SK-N-SH (cell line): ENCODE data around the gene SND1. TPM values are rescaled to one million over a fixed set of nuclear protein-coding genes. Genes with fewer than 3 reads are reported as not detected.

Source experiments
- CTCF ChIA-PET: fragments of 300-600, 350-600 bp; formaldehyde crosslinking; extraction: SDS; loops from one replicate; lab custom pipeline; 2021; lab: Yijun Ruan, JAX
- POLR2A ChIA-PET: fragments of 350-600 bp; sonication (Branson Sonifier 250); formaldehyde crosslinking; extraction: SDS; loops from one replicate; lab custom pipeline; 2020; ENCODE audit warnings: antibody characterized with exemption, inconsistent platforms; lab: Yijun Ruan, JAX
- DNase-seq: peaks from one replicate; pipeline ENCODE4 v3.0.0; 2012
- H2AFZ ChIP-seq: fragments of 200-600 bp; sonication (generic); 2 replicates; pipeline ENCODE4 v1.8.1; 2016; ENCODE audit warnings: antibody characterized with exemption, mild to moderate bottlenecking, low read depth
- H3F3A ChIP-seq: fragments of 200-600 bp; sonication (generic); replicated peaks from 2 replicates; pipeline ENCODE3; 2016; ENCODE audit warnings: antibody characterized with exemption, mild to moderate bottlenecking; ENCODE audit not compliant: insufficient read depth
- H3K27ac ChIP-seq, 2 experiments: fragments of 200-500 bp in 1 of 2; fragments of 200-600 bp in 1 of 2; sonication (Bioruptor generic) in 1 of 2; sonication (generic), shearing (Covaris generic) in 1 of 2; 2 replicates each; pipeline versions ENCODE4 v1.5.1 to v1.6.1; 2014 to 2016; ENCODE audit warnings: low read depth in 2 of 2, inconsistent platforms in 1 of 2, low read length in 1 of 2, mild to moderate bottlenecking in 1 of 2, mixed read lengths in 1 of 2
- H3K27me3 ChIP-seq: fragments of 200-600 bp; sonication (generic), shearing (Covaris generic); 2 replicates; pipeline ENCODE4 v1.6.1; 2016; ENCODE audit warnings: mixed run types; ENCODE audit not compliant: insufficient read depth
- H3K36me3 ChIP-seq, 2 experiments: fragments of 200-500 bp in 1 of 2; fragments of 200-600 bp in 1 of 2; sonication (Bioruptor generic) in 1 of 2; sonication (generic) in 1 of 2; replicated peaks in 1 of 2; 2 replicates each; pipeline versions ENCODE3 to v1.5.1; 2014 to 2016; ENCODE audit warnings: low read length in 1 of 2, mild to moderate bottlenecking in 1 of 2; ENCODE audit not compliant: insufficient read depth in 2 of 2, control insufficient read depth in 1 of 2
- H3K4me1 ChIP-seq, 2 experiments: fragments of 200-500 bp in 1 of 2; fragments of 200-600 bp in 1 of 2; sonication (Bioruptor generic) in 1 of 2; sonication (generic), shearing (Covaris generic) in 1 of 2; 2 replicates each; pipeline versions ENCODE4 v1.5.1 to v1.6.1; 2014 to 2016; ENCODE audit warnings: low read depth in 1 of 2, low read length in 1 of 2, mixed run types in 1 of 2; ENCODE audit not compliant: insufficient read depth in 2 of 2, control insufficient read depth in 1 of 2
- H3K4me2 ChIP-seq: fragments of 200-600 bp; sonication (generic), shearing (Covaris generic); 2 replicates; pipeline ENCODE4 v1.6.1; 2017; ENCODE audit warnings: mixed run types
- H3K4me3 ChIP-seq, 2 experiments: fragments of 200-500 bp in 1 of 2; fragments of 200-600 bp in 1 of 2; sonication (Bioruptor generic) in 1 of 2; sonication (generic), shearing (Covaris generic) in 1 of 2; 2 replicates each; pipeline versions ENCODE4 v1.5.1 to v1.8.1; 2014 to 2016; ENCODE audit warnings: low read depth in 2 of 2, inconsistent platforms in 1 of 2, low read length in 1 of 2, mild to moderate bottlenecking in 1 of 2, mixed read lengths in 1 of 2, moderate library complexity in 1 of 2
- H3K79me2 ChIP-seq: fragments of 200-600 bp; sonication (generic); 2 replicates; pipeline ENCODE4 v1.8.1; 2017; ENCODE audit warnings: mild to moderate bottlenecking; ENCODE audit not compliant: insufficient read depth
- H3K9ac ChIP-seq: fragments of 200-600 bp; sonication (generic); 2 replicates; pipeline ENCODE4 v1.6.1; 2017; ENCODE audit warnings: mixed run types
- H3K9me2 ChIP-seq: fragments of 200-600 bp; sonication (generic); 2 replicates; pipeline ENCODE4 v1.6.1; 2017; ENCODE audit warnings: mixed run types
- H3K9me3 ChIP-seq: fragments of 200-600 bp; sonication (generic); 2 replicates; pipeline ENCODE4 v1.6.1; 2017; ENCODE audit warnings: mixed run types, mild to moderate bottlenecking, moderate library complexity
- H4K20me1 ChIP-seq: fragments of 200-600 bp; sonication (generic); 2 replicates; pipeline ENCODE4 v1.6.1; 2017; ENCODE audit warnings: mild to moderate bottlenecking, mixed run types; ENCODE audit not compliant: insufficient read depth
- CHD2 ChIP-seq: fragments of 150-350 bp; IDR thresholded peaks from 2 replicates; pipeline ENCODE4 v1.6.1; 2018; ENCODE audit warnings: low read length; ENCODE audit not compliant: partially characterized antibody
- EP300 ChIP-seq, 2 experiments: IDR thresholded peaks; 2 replicates each; pipeline versions ENCODE4 v1.4.0 to v1.6.1; 2012; ENCODE audit warnings: borderline replicate concordance in 1 of 2, low read depth in 1 of 2, low read length in 1 of 2
- EZH2phosphoT487 ChIP-seq: fragments of 200-600 bp; sonication (generic); IDR thresholded peaks from 2 replicates; pipeline ENCODE4 v1.6.1; 2017; ENCODE audit warnings: low read depth, mixed run types, mild to moderate bottlenecking, antibody characterized with exemption, moderate library complexity, borderline replicate concordance
- FOSL2 ChIP-seq: IDR thresholded peaks from 2 replicates; pipeline ENCODE4 v1.4.0; 2012; ENCODE audit warnings: low read depth, mild to moderate bottlenecking, moderate library complexity, borderline replicate concordance
- GATA2 ChIP-seq: sonication (generic); formaldehyde crosslinking; IDR thresholded peaks from 2 replicates; pipeline ENCODE4 v1.5.0; 2020; ENCODE audit warnings: mild to moderate bottlenecking, missing genetic modification reagents
- JUND ChIP-seq: IDR thresholded peaks from 2 replicates; pipeline ENCODE4 v1.4.0; 2012
- MXI1 ChIP-seq: IDR thresholded peaks from 2 replicates; pipeline ENCODE4 v1.6.1; 2012; ENCODE audit warnings: mild to moderate bottlenecking, low read depth, low read length, improper control_type of control experiment
- NRF1 ChIP-seq: IDR thresholded peaks from 2 replicates; pipeline ENCODE4 v1.6.1; 2012; ENCODE audit warnings: low read depth, mild to moderate bottlenecking, low read length
- POLR2AphosphoS5 ChIP-seq: IDR thresholded peaks from 2 replicates; pipeline ENCODE4 v1.6.1; 2012; ENCODE audit warnings: low read depth, low read length
- RAD21 ChIP-seq: IDR thresholded peaks from 2 replicates; pipeline ENCODE4 v1.6.1; 2012; ENCODE audit warnings: mild to moderate bottlenecking, low read length
- RCOR1 ChIP-seq: fragments of 150-350 bp; IDR thresholded peaks from 2 replicates; pipeline ENCODE4 v1.6.1; 2017; ENCODE audit warnings: antibody characterized with exemption, low read length
- TCF12 ChIP-seq: IDR thresholded peaks from 2 replicates; pipeline ENCODE4 v1.4.0; 2012
- TEAD4 ChIP-seq: IDR thresholded peaks from 2 replicates; pipeline ENCODE4 v1.4.0; 2012; ENCODE audit warnings: mild to moderate bottlenecking, borderline replicate concordance; ENCODE audit not compliant: insufficient read depth
- WGBS: methylation state at CpG from one replicate; pipeline ENCODE4 v1.1.6; 2017; ENCODE audit warnings: low lambda C conversion rate; 5-methylcytosine and 5-hydroxymethylcytosine counted together
- polyA plus RNA-seq, 3 experiments: library from polyadenylated mRNA; depleted of rRNA; stranded (reverse); fragments of >200 nt; gene quantifications; 2 replicates each; pipeline ENCODE4 v1.2.3, GENCODE V29; 2012
- TF ChIP-seq, protein P1 (sequence below): IDR thresholded peaks from 2 replicates; pipeline ENCODE4; 2012
- TF ChIP-seq, protein P2 (sequence below): IDR thresholded peaks from 2 replicates; pipeline ENCODE4 v1.4.0; 2012; ENCODE audit warnings: low read depth, borderline replicate concordance
- TF ChIP-seq, protein P3 (sequence below): IDR thresholded peaks from 2 replicates; pipeline ENCODE4 v1.6.1; 2012; ENCODE audit warnings: mild to moderate bottlenecking, low read depth, low read length, moderate library complexity

SND1 gene
- polyA plus RNA-seq, 1 of the 3 experiments (the other 2 are of a cell fraction): 165 TPM

DNA sequence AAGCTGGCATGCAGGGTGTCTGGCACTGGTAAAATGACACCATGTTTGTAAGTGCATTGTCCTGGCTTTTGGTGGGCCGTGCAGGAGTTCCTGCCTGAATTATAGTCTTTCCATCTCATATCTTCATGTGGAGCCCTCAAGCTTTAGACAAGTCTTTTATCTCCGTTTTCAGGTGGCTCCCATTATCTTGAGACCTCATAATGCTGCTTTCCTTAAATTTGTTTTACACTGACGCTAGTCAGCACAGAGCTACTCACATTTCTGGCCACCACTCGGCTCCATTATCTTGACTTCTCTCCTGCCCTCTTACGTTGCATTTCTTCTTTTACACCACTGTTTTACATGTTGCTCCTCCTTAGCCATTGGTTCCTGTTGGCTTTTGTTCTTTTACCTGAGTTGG lies 342.0 kb downstream of the SND1 start (continued):
- TF ChIP-seq, protein P1, sequence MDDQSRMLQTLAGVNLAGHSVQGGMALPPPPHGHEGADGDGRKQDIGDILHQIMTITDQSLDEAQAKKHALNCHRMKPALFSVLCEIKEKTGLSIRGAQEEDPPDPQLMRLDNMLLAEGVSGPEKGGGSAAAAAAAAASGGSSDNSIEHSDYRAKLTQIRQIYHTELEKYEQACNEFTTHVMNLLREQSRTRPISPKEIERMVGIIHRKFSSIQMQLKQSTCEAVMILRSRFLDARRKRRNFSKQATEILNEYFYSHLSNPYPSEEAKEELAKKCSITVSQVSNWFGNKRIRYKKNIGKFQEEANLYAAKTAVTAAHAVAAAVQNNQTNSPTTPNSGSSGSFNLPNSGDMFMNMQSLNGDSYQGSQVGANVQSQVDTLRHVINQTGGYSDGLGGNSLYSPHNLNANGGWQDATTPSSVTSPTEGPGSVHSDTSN: no peak
- no peak for TF ChIP-seq EP300 (IDR thresholded peaks at IDR 0.05; ENCODE audit: borderline replicate concordance in 1 of 2, low read depth in 1 of 2, low read length in 1 of 2)

DNA sequence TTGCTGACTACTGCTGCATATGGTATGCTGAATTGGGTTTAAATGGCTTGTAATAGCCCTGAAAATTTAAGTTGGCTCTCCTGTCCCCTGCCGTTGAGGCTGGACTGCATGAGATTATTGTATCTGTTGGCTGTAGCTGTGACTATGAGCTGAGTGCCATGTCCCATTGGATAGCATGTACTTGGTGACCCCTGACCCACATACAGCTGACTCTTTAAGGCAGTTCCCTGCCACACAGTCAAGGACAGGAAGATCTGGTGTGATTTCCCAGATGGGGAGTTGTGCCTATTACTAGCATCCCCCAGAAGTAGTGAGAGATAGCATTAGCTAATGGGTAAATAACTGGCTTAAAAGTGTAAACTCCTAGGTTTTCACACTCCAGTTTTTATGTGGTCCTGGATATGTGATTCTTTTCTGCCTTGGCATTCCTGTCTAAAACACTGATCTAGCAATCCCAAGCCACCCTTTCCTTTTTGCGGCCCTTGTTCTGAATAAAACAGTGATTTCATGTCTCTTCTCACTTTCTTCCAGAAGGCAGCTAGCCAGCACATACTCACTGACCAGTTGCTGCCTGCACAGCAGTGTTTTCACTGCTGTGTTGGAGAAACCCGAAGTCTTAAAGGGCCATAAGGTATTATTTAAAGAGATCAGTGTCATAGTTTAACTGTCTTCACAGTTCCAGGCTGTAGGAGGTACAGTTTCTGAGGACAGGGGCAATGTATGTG lies 343.3 kb downstream of the SND1 start:
- Histone ChIP-seq H3K36me3 (peaks cover 24 to 36% of the 10 kb centered on the region in 2 experiments), H3K4me2 (peak overlapping the region; percentile 15; the same call in 1 of the 2 replicates), H3K4me3 (no peak overlapping the region)
- no peak for DNase-seq
- no peak for TF ChIP-seq POLR2AphosphoS5
- no peak for TF ChIP-seq TCF12
- TF ChIP-seq FOSL2: no peak
- no peak for TF ChIP-seq JUND
- no peak for TF ChIP-seq EP300 (IDR thresholded peaks at IDR 0.05; ENCODE audit: borderline replicate concordance in 1 of 2, low read depth in 1 of 2, low read length in 1 of 2)
- no peak for TF ChIP-seq TEAD4
- no peak for TF ChIP-seq EZH2phosphoT487
- TF ChIP-seq CHD2: no peak
- TF ChIP-seq, all 33 proteins: peak for 0
- WGBS: 52% methylated on average over 3 of the region's 3 CpGs
- Histone ChIP-seq H3K9me2 (no peaks in the 10 kb centered on the region), H3K4me1 (peaks cover 17 to 43% of the 10 kb centered on the region in 2 experiments; a peak in 2 of 4 replicates), H2AFZ (no peak overlapping the region), H3K9ac (no peak overlapping the region), H3F3A (peaks cover 9% of the 10 kb centered on the region), H3K9me3 (no peaks in the 10 kb centered on the region), H4K20me1 (peaks cover 21% of the 10 kb centered on the region), H3K27ac (peak overlapping the region; percentile 32 to 87; a peak in 3 of 4 replicates), H3K27me3 (no peaks in the 10 kb centered on the region), H3K79me2 (peaks cover 10% of the 10 kb centered on the region; the same call in 1 of the 2 replicates)
- CTCF ChIA-PET: interaction anchor here (0.7 to 1.8 kb wide), 9 partner anchors 12 to 807 kb away, joined by 3 to 6 read pairs (median 3); no protein-coding TSS in a partner anchor
- POLR2A ChIA-PET: interaction anchor here (0.6 to 0.8 kb wide), 3 partner anchors 13 to 61 kb away, joined by 3 to 5 read pairs (median 3); no protein-coding TSS in a partner anchor

- Histone ChIP-seq H3K4me1 (peaks cover 17 to 39% of the 10 kb centered on the region in 2 experiments; a peak in 2 of 4 replicates), H3K9me3 (no peaks in the 10 kb centered on the region), H3K79me2 (peaks cover 10% of the 10 kb centered on the region; the same call in 1 of the 2 replicates), H3K27me3 (no peaks in the 10 kb centered on the region), H3F3A (peaks cover 9% of the 10 kb centered on the region), H3K4me3 (no peak overlapping the region), H3K9me2 (no peaks in the 10 kb centered on the region), H4K20me1 (peaks cover 21% of the 10 kb centered on the region), H2AFZ (no peak overlapping the region), H3K36me3 (peaks cover 28 to 32% of the 10 kb centered on the region in 2 experiments), H3K4me2 (peak overlapping the region; percentile 15; the same call in 1 of the 2 replicates), H3K9ac (no peak overlapping the region), H3K27ac (peak overlapping the region; percentile 32 to 87; a peak in 3 of 4 replicates)
- ChIA-PET CTCF (interaction anchor here (0.6 to 1.8 kb wide), 10 partner anchors 10 to 807 kb away, joined by 3 to 6 read pairs (median 3); no protein-coding TSS in a partner anchor), POLR2A (interaction anchor here (0.6 to 0.8 kb wide), 4 partner anchors 13 to 279 kb away, joined by 3 to 5 read pairs (median 4); no protein-coding TSS in a partner anchor)
- TF ChIP-seq, protein P2, sequence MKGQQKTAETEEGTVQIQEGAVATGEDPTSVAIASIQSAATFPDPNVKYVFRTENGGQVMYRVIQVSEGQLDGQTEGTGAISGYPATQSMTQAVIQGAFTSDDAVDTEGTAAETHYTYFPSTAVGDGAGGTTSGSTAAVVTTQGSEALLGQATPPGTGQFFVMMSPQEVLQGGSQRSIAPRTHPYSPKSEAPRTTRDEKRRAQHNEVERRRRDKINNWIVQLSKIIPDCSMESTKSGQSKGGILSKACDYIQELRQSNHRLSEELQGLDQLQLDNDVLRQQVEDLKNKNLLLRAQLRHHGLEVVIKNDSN: no peak
- TF ChIP-seq MXI1 (0 out of 2 replicates have a peak, but pooled peaks have one; percentile 1), NRF1 (no peak), RAD21 (no peak; the same call in 1 of the 2 replicates), RCOR1 (no peak), GATA2 (no peak)
- TF ChIP-seq, protein P3, sequence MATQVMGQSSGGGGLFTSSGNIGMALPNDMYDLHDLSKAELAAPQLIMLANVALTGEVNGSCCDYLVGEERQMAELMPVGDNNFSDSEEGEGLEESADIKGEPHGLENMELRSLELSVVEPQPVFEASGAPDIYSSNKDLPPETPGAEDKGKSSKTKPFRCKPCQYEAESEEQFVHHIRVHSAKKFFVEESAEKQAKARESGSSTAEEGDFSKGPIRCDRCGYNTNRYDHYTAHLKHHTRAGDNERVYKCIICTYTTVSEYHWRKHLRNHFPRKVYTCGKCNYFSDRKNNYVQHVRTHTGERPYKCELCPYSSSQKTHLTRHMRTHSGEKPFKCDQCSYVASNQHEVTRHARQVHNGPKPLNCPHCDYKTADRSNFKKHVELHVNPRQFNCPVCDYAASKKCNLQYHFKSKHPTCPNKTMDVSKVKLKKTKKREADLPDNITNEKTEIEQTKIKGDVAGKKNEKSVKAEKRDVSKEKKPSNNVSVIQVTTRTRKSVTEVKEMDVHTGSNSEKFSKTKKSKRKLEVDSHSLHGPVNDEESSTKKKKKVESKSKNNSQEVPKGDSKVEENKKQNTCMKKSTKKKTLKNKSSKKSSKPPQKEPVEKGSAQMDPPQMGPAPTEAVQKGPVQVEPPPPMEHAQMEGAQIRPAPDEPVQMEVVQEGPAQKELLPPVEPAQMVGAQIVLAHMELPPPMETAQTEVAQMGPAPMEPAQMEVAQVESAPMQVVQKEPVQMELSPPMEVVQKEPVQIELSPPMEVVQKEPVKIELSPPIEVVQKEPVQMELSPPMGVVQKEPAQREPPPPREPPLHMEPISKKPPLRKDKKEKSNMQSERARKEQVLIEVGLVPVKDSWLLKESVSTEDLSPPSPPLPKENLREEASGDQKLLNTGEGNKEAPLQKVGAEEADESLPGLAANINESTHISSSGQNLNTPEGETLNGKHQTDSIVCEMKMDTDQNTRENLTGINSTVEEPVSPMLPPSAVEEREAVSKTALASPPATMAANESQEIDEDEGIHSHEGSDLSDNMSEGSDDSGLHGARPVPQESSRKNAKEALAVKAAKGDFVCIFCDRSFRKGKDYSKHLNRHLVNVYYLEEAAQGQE: peak; percentile 75; the same call in 1 of the 2 replicates
- peak; percentile 72 for DNase-seq
- WGBS: 55% methylated on average over 3 of the region's 3 CpGs
Observed at GRCh38 chr7:127995881-127996215, 343.9 kb downstream of the SND1 start.
